HL-60/S4 treated with retinoic acid at 250 ng/mL for 4 days and 3 days (cell line): ENCODE data around the gene PTGER4.
"Not testable (repeated sequence)": the region's sequence is repeated elsewhere in the genome, so short reads cannot be mapped to it uniquely, and the experiment has no call there.

ENCODE experiments used
- in situ Hi-C: fragments of 300-500 bp; cut with MboI; formaldehyde crosslinking; loops from 2 replicates; pipeline ENCODE4 v1.7.0; 2022; ENCODE audit warnings: low sequenced_read_pairs

PTGER4 gene

GRCh38 chr5:40688127-40688761, 8.5 kb downstream of the PTGER4 start:
- in situ Hi-C loops, result loop anchor here (10.0 kb wide), 1 partner anchor 743 kb away; no protein-coding TSS in a partner anchor

- in situ Hi-C loops, result loop anchor here (10.0 kb wide), 1 partner anchor 744 kb away; no protein-coding TSS in a partner anchor
These were observed 9.3 kb downstream of the PTGER4 start for GRCh38 chr5:40688996-40689395.

- in situ Hi-C loops, result loop anchor here (10.0 kb wide), 1 partner anchor 745 kb away; no protein-coding TSS in a partner anchor
These were observed 9.7 kb downstream of the PTGER4 start for GRCh38 chr5:40689438-40689837.

GRCh38 chr5:40690267-40690666, 10.6 kb downstream of the PTGER4 start:
- in situ Hi-C loops, result loop anchor here (10.0 kb wide), 1 partner anchor 975 kb away; no protein-coding TSS in a partner anchor

GRCh38 chr5:40691894-40692293, 12.2 kb downstream of the PTGER4 start:
- in situ Hi-C loops, result loop anchor here (10.0 kb wide), 1 partner anchor 977 kb away; no protein-coding TSS in a partner anchor

- in situ Hi-C loops, result loop anchor here (10.0 kb wide), 1 partner anchor 980 kb away; no protein-coding TSS in a partner anchor
These were observed 14.7 kb downstream of the PTGER4 start for GRCh38 chr5:40694433-40694832.

- in situ Hi-C loops, result no loop called here
These were observed 20.5 kb downstream of the PTGER4 start for GRCh38 chr5:40700116-40700782.

- in situ Hi-C loops, result not testable (repeated sequence)
These were observed 22.3 kb downstream of the PTGER4 start for GRCh38 chr5:40702027-40702426.

GRCh38 chr5:40705484-40705883, 25.8 kb downstream of the PTGER4 start:
- in situ Hi-C loops, result not testable (repeated sequence)

- in situ Hi-C loops, result not testable (repeated sequence)
These were observed 30.9 kb downstream of the PTGER4 start for GRCh38 chr5:40710575-40710974.

GRCh38 chr5:40714001-40714400, 34.3 kb downstream of the PTGER4 start:
- in situ Hi-C loops, result no loop called here

- in situ Hi-C loops, result no loop called here
These were observed 36.3 kb downstream of the PTGER4 start for GRCh38 chr5:40716000-40716399.

GRCh38 chr5:40716590-40716989, 36.9 kb downstream of the PTGER4 start:
- in situ Hi-C loops, result no loop called here

- in situ Hi-C loops, result no loop called here
These were observed 37.6 kb downstream of the PTGER4 start for GRCh38 chr5:40717281-40717680.

- in situ Hi-C loops, result no loop called here
These were observed 40.4 kb downstream of the PTGER4 start for GRCh38 chr5:40720069-40720468.

- in situ Hi-C loops, result not testable (repeated sequence)
These were observed 42.8 kb downstream of the PTGER4 start for GRCh38 chr5:40722497-40722911.

- in situ Hi-C loops, result loop anchor here (25.0 kb wide), 1 partner anchor 1146 kb away; no protein-coding TSS in a partner anchor
These were observed 53.7 kb downstream of the PTGER4 start for GRCh38 chr5:40733434-40733833.

GRCh38 chr5:40733879-40734563, 54.3 kb downstream of the PTGER4 start:
- in situ Hi-C loops, result loop anchor here (25.0 kb wide), 1 partner anchor 1147 kb away; no protein-coding TSS in a partner anchor

- in situ Hi-C loops, result loop anchor here (25.0 kb wide), 1 partner anchor 1148 kb away; no protein-coding TSS in a partner anchor
These were observed 55.3 kb downstream of the PTGER4 start for GRCh38 chr5:40734986-40735385.

- in situ Hi-C loops, result loop anchor here (25.0 kb wide), 1 partner anchor 1148 kb away; no protein-coding TSS in a partner anchor
These were observed 55.9 kb downstream of the PTGER4 start for GRCh38 chr5:40735609-40736008.
